OCI-LY3 (cell line): ENCODE measurements around the gene SERPINI1.

Experiments used
- H2AFZ ChIP-seq: fragments of 200-600, 300-600 bp; shearing (Covaris generic); 2 replicates; pipeline ENCODE4 v1.6.0; 2014; ENCODE audit warnings: antibody characterized with exemption, low read depth, low read length
- H3K27ac ChIP-seq: fragments of 200-600, 300-600 bp; sonication (generic); 2 replicates; pipeline ENCODE4 v1.5.1; 2014; ENCODE audit warnings: mild to moderate bottlenecking, low read length, moderate library complexity, mixed read lengths
- H3K27me3 ChIP-seq: fragments of 200-600, 300-600 bp; sonication (generic); 2 replicates; pipeline ENCODE4 v1.6.1; 2014; ENCODE audit warnings: low read depth, low read length, mixed read lengths
- H3K36me3 ChIP-seq: fragments of 200-600, 300-600 bp; sonication (generic); replicated peaks from 2 replicates; pipeline ENCODE3; 2014; ENCODE audit warnings: low read depth, low read length, mixed read lengths
- H3K4me1 ChIP-seq: fragments of 300-600, 200-600 bp; sonication (generic); 2 replicates; pipeline ENCODE4 v1.6.1; 2014; ENCODE audit warnings: low read length, mixed read lengths
- H3K4me2 ChIP-seq: fragments of 200-600, 300-600 bp; sonication (generic); 2 replicates; pipeline ENCODE4 v1.6.1; 2014; ENCODE audit warnings: low read length, mixed read lengths
- H3K4me3 ChIP-seq: fragments of 300-600, 200-600 bp; sonication (generic); 2 replicates; pipeline ENCODE4 v1.5.1; 2014; ENCODE audit warnings: antibody characterized with exemption, mild to moderate bottlenecking, low read length, moderate library complexity
- H3K79me2 ChIP-seq: fragments of 300-600, 200-600 bp; shearing (Covaris generic); 2 replicates; pipeline ENCODE4 v1.6.1; 2014; ENCODE audit warnings: mild to moderate bottlenecking, low read length, mixed read lengths
- H3K9ac ChIP-seq: fragments of 300-600, 200-600 bp; shearing (Covaris generic); 2 replicates; pipeline ENCODE4 v1.6.0; 2014; ENCODE audit warnings: mild to moderate bottlenecking, low read length, moderate library complexity
- H3K9me3 ChIP-seq: fragments of 200-600, 300-600 bp; shearing (Covaris generic); 2 replicates; pipeline ENCODE4 v1.6.1; 2014; ENCODE audit warnings: low read length, mixed read lengths; ENCODE audit not compliant: insufficient read depth
- H4K20me1 ChIP-seq: fragments of 200-600, 300-600 bp; sonication (generic); 2 replicates; pipeline ENCODE4 v1.6.1; 2016; ENCODE audit warnings: low read length, mixed read lengths; ENCODE audit not compliant: insufficient read depth
- CTCF ChIP-seq: fragments of 200-600, 300-600 bp; sonication (generic); IDR thresholded peaks from 2 replicates; pipeline ENCODE4 v1.5.1; 2014; ENCODE audit warnings: antibody characterized with exemption, low read length, low read depth
- EZH2phosphoT487 ChIP-seq: fragments of 200-600 bp; shearing (Covaris generic); IDR thresholded peaks from 2 replicates; pipeline ENCODE4 v1.6.1; 2018; ENCODE audit warnings: antibody characterized with exemption, mixed run types, low read depth

SERPINI1 gene

GRCh38 chr3:167773584-167773983 is 38.1 kb downstream of the SERPINI1 start:
- H3K27ac ChIP-seq, result no peak overlapping the region
- no peaks in the 10 kb centered on the region for H3K36me3 ChIP-seq
- no peaks in the 10 kb centered on the region for H4K20me1 ChIP-seq
- no peak overlapping the region for H3K9ac ChIP-seq
- no peak overlapping the region for H3K4me2 ChIP-seq
- H3K27me3 ChIP-seq, result no peaks in the 10 kb centered on the region
- H2AFZ ChIP-seq, result no peak overlapping the region
- no peak overlapping the region for H3K4me3 ChIP-seq
- H3K79me2 ChIP-seq, result no peaks in the 10 kb centered on the region
- H3K4me1 ChIP-seq, result no peaks in the 10 kb centered on the region
- H3K9me3 ChIP-seq, result no peaks in the 10 kb centered on the region
- no peak for TF ChIP-seq EZH2phosphoT487
- TF ChIP-seq CTCF, result no peak

GRCh38 chr3:167776066-167776685 is 40.7 kb downstream of the SERPINI1 start:
- Histone ChIP-seq H3K27ac (no peak overlapping the region), H3K36me3 (no peaks in the 10 kb centered on the region), H3K4me2 (no peak overlapping the region), H3K9ac (no peak overlapping the region), H2AFZ (no peak overlapping the region), H3K4me3 (no peak overlapping the region), H3K79me2 (no peaks in the 10 kb centered on the region), H3K9me3 (no peaks in the 10 kb centered on the region), H4K20me1 (no peaks in the 10 kb centered on the region), H3K4me1 (no peaks in the 10 kb centered on the region), H3K27me3 (no peaks in the 10 kb centered on the region)
- TF ChIP-seq CTCF (no peak), EZH2phosphoT487 (no peak)

GRCh38 chr3:167777356-167777755 is 41.8 kb downstream of the SERPINI1 start:
- Histone ChIP-seq H3K4me1 (no peaks in the 10 kb centered on the region), H2AFZ (no peak overlapping the region), H3K79me2 (no peaks in the 10 kb centered on the region), H3K4me3 (no peak overlapping the region), H3K9ac (no peak overlapping the region), H3K4me2 (no peak overlapping the region), H4K20me1 (no peaks in the 10 kb centered on the region), H3K27ac (no peak overlapping the region), H3K9me3 (no peaks in the 10 kb centered on the region), H3K27me3 (no peaks in the 10 kb centered on the region), H3K36me3 (no peaks in the 10 kb centered on the region)
- TF ChIP-seq EZH2phosphoT487 (no peak), CTCF (no peak)

GRCh38 chr3:167780214-167780883 is 44.8 kb downstream of the SERPINI1 start:
- H3K36me3 ChIP-seq, result no peaks in the 10 kb centered on the region
- TF ChIP-seq CTCF, result no peak
- no peak for TF ChIP-seq EZH2phosphoT487
- H3K27ac ChIP-seq, result no peak overlapping the region
- H3K9me3 ChIP-seq, result no peaks in the 10 kb centered on the region
- no peak overlapping the region for H3K4me3 ChIP-seq
- H3K9ac ChIP-seq, result no peak overlapping the region
- H4K20me1 ChIP-seq, result no peaks in the 10 kb centered on the region
- no peaks in the 10 kb centered on the region for H3K27me3 ChIP-seq
- no peak overlapping the region for H2AFZ ChIP-seq
- H3K4me2 ChIP-seq, result no peak overlapping the region
- H3K79me2 ChIP-seq, result no peaks in the 10 kb centered on the region
- H3K4me1 ChIP-seq, result no peaks in the 10 kb centered on the region
